Mammary epithelial cell (primary cell): Measurements from ENCODE around the gene PRICKLE4.

Experiments
- CTCF ChIP-seq, 2 donors: IDR thresholded peaks in 1 of 2; conservative IDR thresholded peaks in 1 of 2; 2 replicates each; pipeline ENCODE4 v1.5.1; 2011 to 2012; ENCODE audit warnings: inconsistent platforms in 2 of 2, low read length in 2 of 2, mild to moderate bottlenecking in 2 of 2, control low read depth in 1 of 2, low read depth in 1 of 2; ENCODE audit not compliant: insufficient read depth in 1 of 2; ENCODE audit errors: extremely low read depth in 1 of 2
- EZH2 ChIP-seq: IDR thresholded peaks from 2 replicates; pipeline ENCODE4 v1.6.1; 2012; ENCODE audit warnings: low read length, inconsistent platforms, borderline replicate concordance

- TF ChIP-seq CTCF (conservative IDR thresholded peaks at IDR 0.05 in 1 of 2, IDR thresholded peaks at IDR 0.05 in 1 of 2; ENCODE audit: extremely low read depth in 1 of 2, insufficient read depth in 1 of 2, low read depth in 1 of 2, low read length in 2 of 2) = no peak
- TF ChIP-seq EZH2 = no peak
Observed at GRCh38 chr6:41769376-41769775, 11.2 kb upstream of the PRICKLE4 start.
